Tibial nerve (tissue), 3 donors: ENCODE data around the gene CAMSAP1.

Experiments
- CTCF ChIP-seq, 5 experiments: fragments of 200-600 bp in 3 of 5; fragments of 450-650 bp in 2 of 5; sonication (generic) in 3 of 5; IDR thresholded peaks; one replicate each; pipeline ENCODE4 v1.5.1; 2016 to 2019; ENCODE audit warnings: antibody characterized with exemption in 5 of 5, mild to moderate bottlenecking in 3 of 5, moderate library complexity in 2 of 5
- POLR2A ChIP-seq, 2 donors: fragments of 450-650 bp; IDR thresholded peaks; one replicate each; pipeline ENCODE4 v1.6.1; 2017; ENCODE audit warnings: antibody characterized with exemption in 2 of 2, mild to moderate bottlenecking in 2 of 2, moderate library complexity in 2 of 2

GRCh38 chr9:135803441-135803840 is 103.9 kb downstream of the CAMSAP1 start:
- TF ChIP-seq CTCF (IDR thresholded peaks at IDR 0.05) (no peak), POLR2A (IDR thresholded peaks at IDR 0.05) (no peak)
